HG03442 (cell line): ENCODE results near the gene PYGM.

Experiments
- ATAC-seq: cut with Tn5 transposase; IDR thresholded peaks from one replicate; pipeline ENCODE4 v1.9.1; 2021; ENCODE audit warnings: mild to moderate bottlenecking, moderate library complexity; ENCODE audit not compliant: unreplicated experiment

PYGM gene

DNA sequence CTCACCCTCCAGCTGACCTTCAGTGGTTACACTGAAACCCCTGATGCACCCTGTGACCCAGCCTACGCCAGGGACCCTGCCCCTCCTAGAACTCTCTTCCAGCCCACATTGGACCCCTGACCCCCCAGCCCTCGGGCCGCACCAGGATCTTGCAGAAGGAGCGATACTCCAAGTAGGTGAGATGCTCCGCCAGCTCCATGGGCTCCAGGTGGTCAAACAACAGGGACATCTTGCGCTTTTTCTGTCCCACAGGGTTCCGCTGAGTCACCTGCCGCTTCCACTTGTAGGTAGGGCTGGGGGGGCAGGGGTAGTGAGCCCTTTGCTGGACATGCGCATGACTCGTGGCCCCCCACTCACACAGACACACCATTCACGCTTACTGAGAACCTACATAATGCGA, 19.9 kb downstream of the PYGM start:
- no peak for ATAC-seq

DNA sequence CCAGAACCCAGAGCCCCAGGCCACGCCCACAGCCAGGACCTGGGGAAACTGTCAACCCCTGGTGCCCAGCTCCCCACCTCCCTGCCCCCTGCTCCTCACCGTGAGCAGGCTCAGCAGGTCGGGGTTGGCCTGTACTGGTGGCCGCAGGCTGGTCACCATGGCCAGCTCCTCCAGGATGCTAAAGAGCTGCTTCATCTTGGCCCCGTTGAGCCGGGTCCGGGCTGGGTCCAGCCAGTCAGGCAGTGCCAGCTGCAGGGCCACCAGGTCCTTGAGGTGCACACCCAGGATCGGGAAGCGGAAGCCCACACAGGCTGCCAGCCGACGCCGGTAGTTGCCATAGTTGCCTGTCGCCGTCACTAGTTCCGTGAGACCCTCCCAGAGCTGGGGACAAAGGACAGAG, 23.1 kb downstream of the PYGM start:
- ATAC-seq = no peak

DNA sequence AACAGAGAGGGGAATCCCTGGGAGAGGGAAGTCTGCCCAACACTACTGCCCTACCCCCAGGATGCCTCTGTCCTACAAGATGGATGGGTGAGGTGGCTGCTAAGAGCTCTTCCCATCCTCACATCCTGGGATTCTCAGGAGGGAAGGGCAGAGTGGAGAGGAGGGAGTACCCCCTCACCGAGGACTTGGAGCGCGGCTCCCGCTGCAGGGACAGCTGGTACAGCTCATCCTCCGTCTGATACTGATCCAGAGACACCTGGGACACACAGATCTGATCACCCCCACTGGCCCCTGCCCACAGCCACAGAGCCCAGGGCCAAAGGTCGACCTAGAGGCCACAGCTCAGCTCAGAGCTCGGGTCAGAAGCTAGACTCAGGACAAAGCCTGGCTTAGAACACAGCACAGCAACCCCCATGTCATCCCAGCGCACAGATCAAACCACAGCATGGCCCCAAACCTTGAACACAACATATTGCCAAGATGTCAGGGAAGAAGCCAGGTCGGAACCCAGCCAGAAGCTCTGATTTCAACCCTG, 24.0 kb downstream of the PYGM start:
- no peak for ATAC-seq

DNA sequence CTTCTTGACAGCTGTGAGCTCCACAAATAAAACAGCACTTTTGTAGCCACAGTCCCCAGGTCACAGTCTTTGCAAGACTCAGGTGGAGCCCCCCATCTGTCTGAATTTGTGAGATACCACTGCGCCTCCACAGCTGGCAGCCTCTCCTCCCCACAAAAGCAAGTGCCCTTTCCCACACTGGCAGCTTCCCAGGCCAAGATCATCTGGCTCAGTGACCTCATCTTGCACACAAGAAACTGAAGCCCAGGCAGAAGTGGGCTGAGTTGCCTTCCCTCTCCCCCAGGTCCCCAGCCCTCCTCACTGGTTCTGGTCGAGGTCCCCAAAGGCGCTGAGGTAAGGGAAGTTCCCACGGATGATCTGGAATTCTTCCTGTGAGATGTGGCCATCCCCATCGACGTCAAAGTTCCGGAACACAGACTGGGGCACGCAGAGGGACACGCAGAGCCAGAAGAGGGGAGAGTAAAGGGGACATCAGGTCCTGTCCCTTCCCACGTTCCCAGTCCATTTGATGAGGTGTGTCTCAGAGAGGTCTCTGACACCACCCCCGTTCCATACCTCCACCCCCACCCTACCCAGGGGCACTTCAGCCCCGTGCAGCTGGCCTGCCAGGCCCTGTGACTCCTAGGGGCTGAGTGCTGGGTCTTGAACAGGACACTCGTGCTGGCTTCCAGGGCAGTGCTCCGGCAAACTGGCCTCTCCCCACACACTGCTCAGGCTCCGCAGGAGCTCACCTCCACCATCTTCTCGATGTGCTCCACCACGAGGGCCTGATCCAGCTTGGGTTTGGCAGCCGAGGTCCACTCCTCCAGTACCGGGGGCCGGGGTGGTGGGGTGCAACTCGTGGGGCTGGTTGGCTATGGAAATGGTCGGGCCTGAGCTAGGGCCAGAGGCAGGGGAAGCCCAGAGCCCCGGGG, 24.7 kb downstream of the PYGM start:
- ATAC-seq = no peak

DNA sequence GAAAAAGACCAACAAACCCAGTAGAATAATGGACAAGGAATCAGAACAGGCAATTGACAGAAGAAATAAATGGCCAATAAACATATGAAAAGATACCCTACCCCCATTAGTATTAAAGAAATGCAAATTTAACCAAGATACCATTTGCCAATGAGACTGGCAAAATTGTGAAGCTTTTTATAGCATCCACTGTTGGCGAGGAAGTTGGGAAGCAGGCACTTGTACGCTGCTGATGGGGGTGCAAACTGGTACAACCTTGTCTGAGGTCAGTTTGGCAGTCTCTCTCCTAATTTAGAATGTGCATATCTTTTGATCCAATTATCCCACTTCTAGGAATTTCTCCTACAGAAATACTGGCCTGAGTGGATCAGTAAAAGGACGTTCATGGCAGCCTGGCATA, 28.2 kb downstream of the PYGM start:
- ATAC-seq = no peak

DNA sequence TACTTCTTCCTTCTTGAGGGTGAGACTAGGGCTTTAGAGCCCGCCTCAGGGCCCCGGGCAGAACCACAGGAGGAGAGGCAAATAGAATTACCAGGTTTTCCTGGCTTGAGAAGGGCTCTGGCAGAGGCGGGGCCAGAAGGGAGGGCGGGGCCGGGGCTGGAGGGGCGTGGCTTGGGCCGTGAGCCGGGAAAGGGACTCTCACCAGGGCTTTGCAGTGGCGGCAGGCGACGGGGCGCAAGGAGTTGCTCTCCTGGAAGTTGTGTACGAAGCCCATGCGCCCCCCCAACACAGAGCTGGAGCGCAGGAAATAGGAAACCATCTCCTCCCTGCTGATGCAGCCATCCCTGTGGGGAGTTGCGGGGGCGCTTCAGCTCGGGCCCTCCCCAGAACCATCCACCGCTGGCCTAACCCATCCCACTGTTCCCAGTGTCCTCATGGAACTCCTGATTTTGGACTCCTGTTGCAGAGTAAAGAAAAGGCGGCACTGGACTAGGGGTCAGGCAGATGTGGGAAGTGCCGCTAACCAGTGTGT, 29.9 kb downstream of the PYGM start:
- ATAC-seq = no peak

DNA sequence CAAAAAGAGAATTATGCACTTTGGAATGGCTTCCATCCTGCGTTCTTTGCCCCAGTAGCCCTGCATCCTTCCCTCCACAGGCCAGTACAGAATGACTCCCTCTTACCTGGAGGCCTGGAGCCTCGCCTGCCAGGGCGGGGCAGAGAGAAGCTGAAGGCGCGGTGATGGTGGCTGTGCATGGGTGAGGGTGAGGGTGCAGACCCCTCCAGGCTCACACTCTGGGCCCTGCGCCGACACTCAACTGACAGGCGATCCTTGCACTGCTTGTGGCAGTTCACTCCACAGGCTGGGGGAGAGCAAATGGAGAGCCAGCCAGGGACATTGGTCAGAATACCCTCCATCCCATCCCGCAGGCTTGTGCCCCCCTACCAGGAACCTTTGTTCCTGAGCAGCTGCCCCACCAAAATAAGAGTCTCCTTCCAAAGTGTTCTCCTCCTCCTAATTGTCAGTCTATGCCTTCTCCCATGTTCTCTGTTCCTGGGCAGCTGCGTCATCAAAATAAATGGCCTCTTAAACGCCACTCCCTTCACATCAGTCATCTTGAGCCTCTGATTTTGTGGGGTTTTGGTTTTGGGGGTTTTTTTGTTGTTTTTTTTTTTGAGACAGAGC, 30.9 kb downstream of the PYGM start:
- no peak for ATAC-seq

DNA sequence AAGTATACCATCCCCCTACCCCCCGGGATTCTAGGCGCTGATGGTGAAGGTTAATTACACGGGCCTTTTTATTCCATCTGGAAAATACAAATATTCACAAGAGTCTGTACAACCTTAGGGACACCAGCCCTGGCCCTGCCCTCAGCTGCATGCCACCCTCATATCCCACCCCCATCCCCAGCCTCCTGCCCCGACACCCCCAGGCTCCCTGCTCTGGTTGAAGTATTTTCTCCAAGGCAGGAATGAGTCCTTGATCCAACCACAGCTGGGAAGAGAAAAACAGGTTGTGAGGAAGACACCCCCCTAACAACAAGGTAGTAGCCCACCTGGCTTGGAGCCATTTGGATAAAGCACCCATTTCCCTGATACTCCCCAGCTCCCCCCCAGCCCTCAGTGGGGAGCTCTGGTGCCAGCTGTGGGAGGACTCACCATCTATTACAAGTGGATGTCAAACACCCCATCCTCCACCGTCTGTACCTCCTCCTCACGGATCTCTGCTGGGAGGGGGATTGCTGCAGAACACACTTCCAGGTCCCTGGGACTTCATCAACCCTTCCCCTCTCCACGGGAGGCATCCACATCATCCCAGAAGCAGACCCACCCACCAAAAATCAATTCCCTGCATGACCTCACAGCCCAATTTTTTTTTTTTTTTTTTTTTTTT, 32.8 kb downstream of the PYGM start:
- ATAC-seq = no peak

DNA sequence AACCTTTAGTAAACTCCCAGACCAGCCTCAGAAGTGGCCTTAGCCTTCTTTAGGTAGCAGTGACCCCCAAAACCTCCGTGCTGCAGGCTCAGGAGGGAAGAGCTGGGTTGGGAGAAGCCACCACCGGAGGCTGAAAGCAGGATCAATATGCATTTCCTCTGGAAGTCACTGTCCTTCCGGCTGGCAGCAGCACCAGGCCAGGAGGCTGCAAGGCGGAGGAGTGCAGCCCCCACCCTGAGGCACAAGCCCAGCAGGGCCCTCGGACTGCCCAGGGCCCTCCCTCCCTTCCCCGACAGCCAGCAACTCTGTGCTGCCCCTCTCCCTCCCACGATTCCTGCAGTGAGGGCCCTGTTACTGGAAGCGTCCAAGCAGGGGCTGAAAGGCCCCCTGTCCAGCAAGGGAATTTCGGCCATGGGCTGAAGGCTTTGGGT, 33.5 kb downstream of the PYGM start:
- ATAC-seq = no peak

DNA sequence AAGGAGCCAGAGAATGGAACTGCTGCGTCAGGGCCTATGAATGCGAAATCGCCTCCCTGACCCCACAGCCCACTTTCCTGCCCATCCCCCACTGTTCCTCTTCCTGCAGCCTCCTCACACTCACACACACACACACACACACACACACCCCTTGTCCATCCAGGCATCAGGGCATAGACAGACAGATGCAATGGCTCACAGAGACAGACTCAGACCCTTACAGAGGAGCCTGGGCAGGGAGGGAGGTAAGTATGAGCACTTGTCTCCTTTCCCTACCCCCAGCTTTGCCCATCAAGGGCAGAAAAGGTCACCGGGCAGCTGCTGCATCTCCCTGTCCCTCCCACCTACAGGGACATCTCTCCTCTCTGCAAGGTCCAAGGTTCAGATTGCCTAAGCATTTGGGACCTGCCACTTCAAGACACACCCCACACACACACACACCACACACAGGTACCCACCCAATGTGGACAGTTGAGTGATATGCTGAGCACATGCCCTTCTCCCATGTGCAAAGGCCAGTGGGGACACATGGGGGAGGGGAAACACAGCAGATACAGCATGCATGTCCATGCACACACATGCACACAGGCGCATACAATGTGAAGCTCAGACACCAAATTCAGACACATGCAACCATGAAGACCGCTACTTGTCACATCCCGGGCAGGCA, 34.8 kb downstream of the PYGM start:
- ATAC-seq = no peak

DNA sequence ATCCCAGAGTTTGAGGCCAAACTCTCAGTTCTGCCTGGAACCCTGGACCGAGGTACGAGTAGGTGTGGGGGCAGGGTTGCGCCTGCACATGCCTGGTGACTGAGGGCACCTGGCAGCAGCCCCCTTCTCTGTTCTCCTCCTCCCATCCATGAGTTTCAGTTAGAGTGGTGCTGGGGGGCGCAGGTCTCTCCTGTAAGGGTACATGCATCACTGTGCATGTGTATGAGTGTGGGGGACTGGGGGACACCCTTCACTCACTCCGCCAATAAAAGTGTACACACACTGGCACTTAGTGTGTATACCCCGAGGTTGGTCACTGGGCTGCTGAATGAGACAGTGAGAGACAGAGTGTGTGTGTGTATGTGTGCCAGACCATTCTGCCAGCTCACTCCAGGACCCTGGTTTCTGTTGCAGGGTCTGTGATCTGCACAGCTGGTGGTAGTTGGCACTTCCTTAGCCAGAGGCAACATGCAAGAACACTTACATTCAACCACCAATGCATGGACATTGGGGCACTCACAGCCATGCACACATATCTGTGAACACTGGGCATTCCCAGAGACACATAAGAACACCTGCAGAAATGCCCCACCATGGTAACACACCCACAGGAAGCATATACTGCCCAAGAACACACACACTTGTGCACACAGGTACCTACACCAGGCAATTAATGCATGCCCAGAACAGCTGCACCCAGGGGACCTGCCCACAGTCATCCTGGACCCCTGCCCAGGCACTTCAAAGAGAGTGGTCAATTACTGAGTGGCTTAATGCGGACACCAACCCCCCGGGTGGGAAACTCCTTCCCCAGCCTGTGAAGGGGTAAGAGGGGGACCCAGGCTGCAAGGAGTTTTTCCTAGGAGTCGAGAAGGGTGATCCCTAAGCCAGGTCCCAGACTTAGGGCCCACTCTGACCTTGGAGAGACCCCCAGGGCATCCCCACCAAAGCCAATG, 35.6 kb downstream of the PYGM start:
- ATAC-seq = no peak

DNA sequence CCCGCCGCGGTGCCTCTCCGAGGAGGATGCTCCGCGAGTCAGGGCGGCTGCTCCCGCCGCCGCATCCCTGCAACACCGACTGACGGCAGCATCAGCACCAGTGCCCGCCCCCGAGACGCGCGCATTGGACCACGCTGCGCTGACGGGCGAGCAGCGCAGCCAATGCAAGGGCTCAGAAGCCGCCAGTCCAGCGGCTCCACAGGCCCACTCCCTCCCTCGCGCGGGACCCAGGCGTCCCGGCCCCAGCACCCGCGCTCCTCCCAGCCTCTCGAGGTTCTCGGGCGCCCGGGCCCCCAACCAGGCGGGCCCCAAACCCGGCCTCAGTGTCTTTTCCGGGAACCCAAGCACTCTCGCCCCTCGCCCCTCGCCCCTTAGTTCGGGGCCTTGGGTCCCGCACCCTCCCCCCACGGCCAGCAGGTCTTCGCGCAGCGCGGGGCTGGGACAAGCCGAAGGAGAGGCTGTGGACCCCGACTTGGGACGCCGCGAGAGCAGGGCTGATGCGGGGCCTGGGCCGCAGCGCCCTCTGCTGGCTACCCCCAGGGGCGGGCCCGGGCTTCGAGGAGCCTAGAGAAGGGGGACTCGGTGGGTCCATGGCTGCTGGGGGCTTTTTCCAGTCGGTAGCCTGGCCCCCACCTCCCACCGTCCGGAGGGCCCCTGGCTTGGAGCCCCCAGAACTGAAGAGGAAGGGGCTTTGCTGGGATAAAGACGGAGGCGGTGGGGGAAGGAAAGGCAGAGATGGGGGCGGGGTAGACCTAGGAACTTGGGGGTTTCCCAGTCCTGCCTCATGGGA, 36.5 kb downstream of the PYGM start, which contains the start of gene NRXN2:
NRXN2 (minus strand) TSS at position 81 of the 790 bp plus-strand sequence. CDS start 9,498 bp downstream, outside the sequence.
- ATAC-seq = peak; percentile 73

DNA sequence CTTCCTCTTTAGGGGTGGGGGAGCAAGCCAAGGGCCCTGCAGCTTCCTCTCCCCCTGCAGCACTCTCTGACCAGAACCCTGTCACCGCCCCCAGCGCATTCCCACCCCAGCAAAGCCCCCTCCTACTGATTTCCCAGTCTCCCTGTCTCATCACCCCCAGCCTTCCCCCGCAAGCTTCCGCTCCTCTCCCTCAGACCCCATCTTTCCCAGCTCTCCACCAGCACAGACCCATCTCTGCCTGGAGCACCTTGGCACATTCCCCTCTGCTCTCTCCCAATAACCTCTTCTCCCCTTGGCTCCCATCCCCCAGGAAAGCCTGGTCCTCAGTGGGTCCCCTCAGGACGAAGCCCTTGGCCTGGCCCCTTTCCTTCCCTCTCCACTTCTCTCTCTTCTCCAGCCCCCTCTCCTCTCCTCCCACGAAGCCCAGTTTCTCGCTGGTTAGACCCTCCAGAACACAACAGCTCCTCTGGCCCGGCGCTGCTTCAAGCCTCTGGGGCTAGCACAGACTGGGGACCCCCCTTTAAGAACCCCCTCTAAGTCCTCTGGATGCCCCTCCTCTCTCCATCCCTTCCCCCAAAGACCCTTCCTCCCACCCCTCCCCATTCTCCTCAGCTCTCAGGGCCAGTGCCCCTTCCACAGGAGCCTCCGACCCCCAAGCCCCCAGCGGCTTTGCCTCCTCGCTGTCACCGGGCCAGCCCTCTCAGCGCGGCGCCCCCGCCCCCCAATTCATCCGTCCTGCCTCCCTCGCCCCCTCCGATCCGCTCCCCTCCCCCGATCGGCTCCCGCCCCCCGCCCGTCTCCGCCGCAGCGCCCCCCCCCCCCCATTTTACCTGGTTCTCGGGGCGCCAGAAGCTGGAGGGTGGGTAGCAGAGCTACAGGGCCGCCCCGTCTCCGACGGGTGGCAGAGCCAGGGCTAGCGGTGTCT, 37.4 kb downstream of the PYGM start:
- no peak for ATAC-seq

DNA sequence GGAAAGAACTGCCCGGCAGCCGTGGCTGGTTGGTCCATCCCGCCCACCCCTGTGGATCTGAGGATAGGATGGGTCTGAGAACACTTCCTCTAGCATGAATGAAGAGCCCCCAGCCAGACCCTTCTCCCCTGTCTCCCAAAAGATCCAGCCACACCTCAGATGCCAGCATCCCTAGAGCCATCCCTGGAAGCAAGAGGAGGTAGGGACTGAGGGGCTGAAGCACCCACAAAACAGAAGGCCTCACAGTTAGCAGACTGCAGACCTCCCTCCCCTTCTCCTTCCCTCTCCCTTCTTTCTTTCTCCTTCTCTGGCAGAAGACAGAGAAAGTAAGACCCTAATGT, 38.4 kb downstream of the PYGM start:
- ATAC-seq = no peak

DNA sequence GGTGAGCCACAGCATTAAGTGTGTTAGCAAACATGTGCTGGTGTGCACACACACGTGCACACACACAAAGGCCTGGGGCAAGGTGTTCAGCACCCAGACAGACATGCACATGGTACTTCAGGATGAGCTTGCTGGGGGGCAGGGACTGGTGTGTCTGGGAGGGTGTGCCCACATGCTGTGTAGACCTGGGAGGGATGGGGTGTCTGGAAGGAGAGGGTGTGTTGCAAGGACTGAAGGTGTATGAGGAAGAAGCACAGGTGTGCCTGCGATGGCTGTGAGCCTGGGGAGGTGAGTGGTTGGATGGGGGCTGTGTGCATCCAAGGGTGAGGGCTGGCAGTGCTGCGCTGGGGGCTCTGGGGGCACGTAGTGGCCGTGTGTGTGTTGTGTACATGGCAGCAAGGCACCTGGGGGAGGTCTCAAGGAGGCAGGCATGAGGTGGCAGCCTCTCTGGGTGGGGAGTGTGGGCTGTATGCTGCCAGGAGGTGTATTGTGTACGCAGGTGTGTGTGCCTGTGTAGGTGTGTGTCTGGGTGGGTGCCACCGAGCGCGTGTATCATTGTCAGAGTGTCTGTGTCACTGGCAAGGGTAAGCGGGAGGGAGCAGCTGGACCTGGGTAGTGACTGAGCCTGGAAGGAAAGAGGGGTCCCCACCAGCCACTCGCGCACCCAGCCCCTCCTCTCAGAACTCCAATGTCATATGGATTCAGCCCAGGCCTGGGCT, 39.0 kb downstream of the PYGM start:
- ATAC-seq = no peak

DNA sequence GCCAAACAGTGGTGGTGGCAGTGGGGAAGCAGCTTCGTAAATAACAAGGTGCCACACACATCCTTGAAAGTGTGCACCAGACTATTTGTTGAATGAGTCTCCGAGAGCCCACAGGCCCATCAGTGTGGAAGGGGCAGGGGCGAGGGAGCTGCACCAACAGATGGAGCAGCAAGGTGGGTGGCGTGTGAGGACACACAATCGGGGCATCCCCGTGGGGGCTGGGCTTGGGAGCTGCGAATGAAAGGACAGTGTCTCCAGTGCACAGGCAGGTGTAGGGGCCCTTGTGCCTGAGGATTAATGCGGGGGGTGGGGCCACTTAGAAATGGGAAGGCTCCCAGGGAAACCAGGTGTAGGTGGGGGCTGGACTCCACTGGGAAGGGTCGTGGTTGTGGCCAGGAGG, 39.6 kb downstream of the PYGM start:
- no peak for ATAC-seq

DNA sequence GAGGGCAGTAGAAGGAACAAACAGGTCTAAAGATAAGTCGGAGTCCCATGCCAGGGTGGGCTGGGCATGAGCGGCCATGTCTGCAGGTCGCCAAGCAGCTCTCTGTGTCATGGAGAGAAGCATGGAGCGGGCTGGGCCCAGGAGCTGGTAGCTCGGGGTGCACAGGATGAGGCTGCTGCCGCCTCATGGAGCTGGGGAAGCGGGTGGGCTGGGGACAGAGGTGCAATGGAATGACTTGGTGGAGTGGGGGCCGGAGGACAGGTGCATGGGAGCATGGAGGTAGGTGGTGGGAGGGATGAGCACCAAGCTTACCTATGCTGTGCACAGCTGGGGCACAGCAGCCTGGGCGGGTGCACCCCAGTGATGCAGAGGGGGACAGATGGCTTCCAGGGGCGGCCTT, 40.4 kb downstream of the PYGM start:
- ATAC-seq = no peak
